HL-60/S4 treated with retinoic acid at 250 ng/mL for 4 days and 3 days (cell line): ENCODE results near the gene PIGBOS1.

Experiments used
- in situ Hi-C: fragments of 300-500 bp; cut with MboI; formaldehyde crosslinking; loops from 2 replicates; pipeline ENCODE4 v1.7.0; 2022; ENCODE audit warnings: low sequenced_read_pairs

The PIGBOS1 gene

GRCh38 chr15:55270291-55270690, 48.6 kb downstream of the PIGBOS1 start:
- in situ Hi-C loops = no loop called here

- in situ Hi-C loops = no loop called here
Measured at GRCh38 chr15:55268176-55268695, 50.7 kb downstream of the PIGBOS1 start.

GRCh38 chr15:55267401-55268175, 51.3 kb downstream of the PIGBOS1 start:
- in situ Hi-C loops = no loop called here
